H1 (cell line): ENCODE data around the gene GFOD1. TPM values are rescaled to one million over a fixed set of nuclear protein-coding genes. Genes with fewer than 3 reads are reported as not detected.
"Not testable (repeated sequence)": the region's sequence is repeated elsewhere in the genome, so short reads cannot be mapped to it uniquely, and the experiment has no call there.

Source experiments
- CTCF ChIA-PET: fragments of 300-600 bp; sonication (Branson Sonifier 250); formaldehyde crosslinking; loops from one replicate; lab custom pipeline; 2021; ENCODE audit not compliant: partially characterized antibody; lab: Charles Lee
- POLR2A ChIA-PET: fragments of 300-600 bp; sonication (Branson Sonifier 250); formaldehyde crosslinking; loops from one replicate; lab custom pipeline; 2021; ENCODE audit warnings: inconsistent platforms; ENCODE audit not compliant: partially characterized antibody; lab: Charles Lee
- DNase-seq, 2 experiments: peaks; one replicate each; pipeline versions ENCODE4 v3.0.0 to v3.0.0-alpha.2; 2010 to 2022; ENCODE audit warnings: low spot score in 2 of 2, low read depth in 1 of 2, mixed read lengths in 1 of 2
- FAIRE-seq: peaks from 2 replicates; lab custom pipeline; 2011; peaks lifted over from hg19 to GRCh38; lab: Jason Lieb, UNC
- H2AFZ ChIP-seq: 2 replicates; pipeline ENCODE4 v1.8.1; 2012; ENCODE audit warnings: low read length, inconsistent platforms
- H2AK5ac ChIP-seq: 2 replicates; pipeline ENCODE4 v1.6.1; 2013; ENCODE audit warnings: low read depth, low read length
- H2BK120ac ChIP-seq: replicated peaks from 2 replicates; pipeline ENCODE3; 2013; ENCODE audit warnings: low read depth, low read length, inconsistent platforms
- H2BK12ac ChIP-seq: 2 replicates; pipeline ENCODE4 v1.6.1; 2013; ENCODE audit warnings: low read depth, low read length
- H2BK15ac ChIP-seq: 2 replicates; pipeline ENCODE4 v1.6.1; 2013; ENCODE audit warnings: low read length
- H2BK20ac ChIP-seq: 2 replicates; pipeline ENCODE4 v1.6.1; 2013; ENCODE audit warnings: low read length
- H2BK5ac ChIP-seq: 2 replicates; pipeline ENCODE4 v1.6.1; 2013; ENCODE audit warnings: low read depth, low read length
- H3K14ac ChIP-seq: 2 replicates; pipeline ENCODE4 v1.6.1; 2013; ENCODE audit warnings: inconsistent platforms; ENCODE audit not compliant: insufficient read length
- H3K18ac ChIP-seq: 2 replicates; pipeline ENCODE4 v1.6.1; 2013; ENCODE audit warnings: low read length; ENCODE audit errors: extremely low read depth
- H3K23ac ChIP-seq: 2 replicates; pipeline ENCODE4 v1.6.1; 2013; ENCODE audit warnings: inconsistent platforms; ENCODE audit not compliant: insufficient read length
- H3K23me2 ChIP-seq: 2 replicates; pipeline ENCODE4 v1.6.1; 2013; ENCODE audit warnings: low read depth, low read length
- H3K27ac ChIP-seq: 2 replicates; pipeline ENCODE4 v1.6.1; 2011; ENCODE audit warnings: low read depth, low read length, inconsistent platforms
- H3K27me3 ChIP-seq, 4 experiments: replicated peaks in 1 of 4; 1 replicate in 1 of 4; 2 replicates in 3 of 4; pipeline versions ENCODE4 v1.6.1 to v1.8.1; 2011 to 2013; ENCODE audit warnings: low read length in 3 of 4, mild to moderate bottlenecking in 3 of 4, inconsistent platforms in 2 of 4, mixed read lengths in 2 of 4, moderate library complexity in 1 of 4; ENCODE audit not compliant: control insufficient read depth in 3 of 4, insufficient read depth in 3 of 4; ENCODE audit errors: extremely low read depth in 1 of 4
- H3K36me3 ChIP-seq, 4 experiments: 2 replicates each; pipeline versions ENCODE4 v1.6.1 to v1.8.1; 2011 to 2013; ENCODE audit warnings: mild to moderate bottlenecking in 4 of 4, low read length in 3 of 4, moderate library complexity in 2 of 4, control low read depth in 1 of 4, inconsistent platforms in 1 of 4; ENCODE audit not compliant: insufficient read depth in 4 of 4, control insufficient read depth in 2 of 4
- H3K4ac ChIP-seq: replicated peaks from 2 replicates; pipeline ENCODE3; 2013; ENCODE audit warnings: low read length, low read depth, mixed read lengths, inconsistent platforms; ENCODE audit not compliant: insufficient read length
- H3K4me1 ChIP-seq, 4 experiments: replicated peaks in 1 of 4; 1 replicate in 1 of 4; 2 replicates in 3 of 4; pipeline versions ENCODE4 v1.6.1 to v1.8.1; 2011 to 2013; ENCODE audit warnings: low read length in 3 of 4, inconsistent platforms in 2 of 4, mixed read lengths in 1 of 4; ENCODE audit not compliant: insufficient read depth in 4 of 4, control insufficient read depth in 3 of 4
- H3K4me2 ChIP-seq, 2 experiments: 2 replicates each; pipeline versions ENCODE4 v1.6.1 to v1.8.1; 2011 to 2013; ENCODE audit warnings: low read depth in 2 of 2, low read length in 2 of 2, control low read depth in 1 of 2, inconsistent platforms in 1 of 2, mild to moderate bottlenecking in 1 of 2; ENCODE audit not compliant: insufficient read depth in 1 of 2
- H3K4me3 ChIP-seq, 4 experiments: fragments of 200-600, 300-600 bp in 1 of 4; sonication (generic), shearing (Covaris generic), sonication (Bioruptor Twin) in 1 of 4; 2 replicates each; pipeline versions ENCODE4 v1.5.1 to v1.8.1; 2011 to 2016; ENCODE audit warnings: low read length in 4 of 4, low read depth in 3 of 4, control low read depth in 2 of 4, inconsistent platforms in 2 of 4, mild to moderate bottlenecking in 2 of 4, mixed read lengths in 1 of 4, moderate library complexity in 1 of 4; ENCODE audit not compliant: insufficient read depth in 2 of 4; ENCODE audit errors: extremely low read depth in 1 of 4
- H3K56ac ChIP-seq: replicated peaks from 2 replicates; pipeline ENCODE3; 2013; ENCODE audit warnings: low read depth, mild to moderate bottlenecking, mixed read lengths, low read length, inconsistent platforms; ENCODE audit not compliant: insufficient read length
- H3K79me1 ChIP-seq: 2 replicates; pipeline ENCODE4 v1.6.1; 2013; ENCODE audit warnings: low read depth, low read length, control low read depth
- H3K79me2 ChIP-seq, 2 experiments: 2 replicates each; pipeline versions ENCODE4 v1.6.1 to v1.8.1; 2012 to 2013; ENCODE audit warnings: low read length in 2 of 2, mild to moderate bottlenecking in 2 of 2, inconsistent platforms in 1 of 2; ENCODE audit not compliant: insufficient read depth in 2 of 2, control insufficient read depth in 1 of 2
- H3K9ac ChIP-seq, 4 experiments: replicated peaks in 1 of 4; 1 replicate in 1 of 4; 2 replicates in 3 of 4; pipeline versions ENCODE4 v1.6.1 to v1.8.1; 2011 to 2013; ENCODE audit warnings: low read depth in 3 of 4, low read length in 3 of 4, control low read depth in 2 of 4, mild to moderate bottlenecking in 2 of 4, moderate library complexity in 2 of 4, inconsistent platforms in 1 of 4; ENCODE audit errors: extremely low read depth in 1 of 4
- H3K9me3 ChIP-seq, 2 experiments: 2 replicates each; pipeline versions ENCODE4 v1.6.1 to v1.8.1; 2012 to 2013; ENCODE audit warnings: mild to moderate bottlenecking in 2 of 2, moderate library complexity in 2 of 2, control low read depth in 1 of 2, inconsistent platforms in 1 of 2, low read depth in 1 of 2, low read length in 1 of 2, mixed read lengths in 1 of 2; ENCODE audit not compliant: insufficient read depth in 2 of 2
- H4K20me1 ChIP-seq, 2 experiments: replicated peaks in 1 of 2; 2 replicates each; pipeline versions ENCODE3 to v1.8.1; 2011 to 2013; ENCODE audit warnings: inconsistent platforms in 2 of 2, low read length in 2 of 2, mild to moderate bottlenecking in 1 of 2; ENCODE audit not compliant: insufficient read depth in 2 of 2, control insufficient read depth in 1 of 2
- H4K5ac ChIP-seq: 2 replicates; pipeline ENCODE4 v1.6.1; 2013; ENCODE audit warnings: low read length, low read depth, mixed read lengths, inconsistent platforms; ENCODE audit not compliant: insufficient read length
- H4K8ac ChIP-seq: 2 replicates; pipeline ENCODE4 v1.8.0; 2013; ENCODE audit warnings: mild to moderate bottlenecking, moderate library complexity, low read length, inconsistent platforms; ENCODE audit not compliant: insufficient read depth; ENCODE audit errors: extremely low read depth
- H4K91ac ChIP-seq: replicated peaks from 2 replicates; pipeline ENCODE3; 2013; ENCODE audit warnings: low read length, mixed read lengths, inconsistent platforms; ENCODE audit not compliant: insufficient read length
- WGBS, 2 experiments: shearing (Covaris generic) in 1 of 2; methylation state at CpG; one replicate each; pipeline versions ENCODE4 v1.1.6 to v1.1.7; 2013 to 2015; ENCODE audit warnings: low lambda C conversion rate in 2 of 2, mixed read lengths in 2 of 2, inconsistent platforms in 1 of 2, low coverage in 1 of 2, missing lambda C conversion rate in 1 of 2; ENCODE audit not compliant: insufficient replicate concordance in 2 of 2, insufficient coverage in 1 of 2, insufficient read length in 1 of 2; ENCODE audit errors: extremely low coverage in 1 of 2, missing lambda C conversion rate in 1 of 2; 5-methylcytosine and 5-hydroxymethylcytosine counted together
- polyA plus RNA-seq, 7 experiments: library from polyadenylated mRNA; depleted of rRNA in 3 of 7; stranded (reverse) in 5 of 7; unstranded in 2 of 7; fragments of >200 nt in 5 of 7; fragments of 200-250 nt in 2 of 7; gene quantifications; 1 replicate in 5 of 7; 2 replicates in 1 of 7; 4 replicates in 1 of 7; pipeline versions ENCODE4 v1.2.1 to v1.2.3, GENCODE V29; 2011 to 2013; ENCODE audit warnings: missing spikeins in 2 of 7, mixed read lengths in 2 of 7
- total RNA-seq: library from RNA; stranded (reverse); fragmentation: NEBNext Ultra II Directional; extraction: Animal tissue kit (Norgen Biotek cat#: 25700); gene quantifications from 2 replicates; pipeline ENCODE4 v1.2.1, GENCODE V29; 2021

GFOD1 gene
- total and polyA plus RNA-seq, 2 of the 8 experiments (the other 6 are each of a cell fraction or from before 2014, with no cell fraction given), result 2.5 to 8.8 TPM

- not testable (repeated sequence) for H3K9ac ChIP-seq, H4K20me1 ChIP-seq, H3K23ac ChIP-seq, H3K4ac ChIP-seq, H2BK20ac ChIP-seq, H3K23me2 ChIP-seq, H3K18ac ChIP-seq, H3K4me3 ChIP-seq, H4K5ac ChIP-seq, H3K79me2 ChIP-seq, FAIRE-seq, H4K91ac ChIP-seq, H2AK5ac ChIP-seq, H3K56ac ChIP-seq, H3K4me1 ChIP-seq, H2AFZ ChIP-seq, H3K4me2 ChIP-seq, H3K79me1 ChIP-seq, H2BK120ac ChIP-seq, H2BK5ac ChIP-seq, H3K27me3 ChIP-seq, H4K8ac ChIP-seq, H3K27ac ChIP-seq, DNase-seq, H2BK15ac ChIP-seq, H3K9me3 ChIP-seq, H3K36me3 ChIP-seq, H2BK12ac ChIP-seq, H3K14ac ChIP-seq
- CTCF ChIA-PET, result interaction anchor here (0.5 to 3.0 kb wide), 17 partner anchors 9 to 1129 kb away, joined by 3 to 9 read pairs (median 3); partner anchors contain the start of genes NOL7 and SIRT5
- 100% methylated on average over 1 of the region's 1 CpG; no CpG with 5 or more reads in 1 of the 2 experiments for WGBS, 2 experiments
- POLR2A ChIA-PET, result interaction anchor here (2.7 kb wide), 1 partner anchor 16 kb away, joined by 6 read pairs; no protein-coding TSS in a partner anchor
Measured at GRCh38 chr6:13510433-13510832, 23.0 kb upstream of the GFOD1 start.
